Lower lobe of right lung (tissue), 2 donors: ENCODE results near the gene TRAIP. TPM values are rescaled to one million over a fixed set of nuclear protein-coding genes. Genes with fewer than 3 reads are reported as not detected.
A peak's percentile ranks its signal among the peaks of the same experiment; 100 is the strongest.

ENCODE experiments used
- ATAC-seq, 2 donors: fragments of 200-7000 bp; cut with Tn5 transposase; one replicate each; pipeline ENCODE4 v1.9.1; 2020 to 2022; ENCODE audit warnings: mild to moderate bottlenecking in 2 of 2, moderate library complexity in 2 of 2
- DNase-seq: peaks from one replicate; pipeline ENCODE4 v3.0.0-alpha.2; 2020
- H3K27ac ChIP-seq: fragments of 200-600 bp; one replicate; pipeline ENCODE4 v1.8.0; 2022
- H3K27me3 ChIP-seq: fragments of 200-600 bp; one replicate; pipeline ENCODE4 v1.8.0; 2022; ENCODE audit warnings: low read depth
- H3K36me3 ChIP-seq: fragments of 200-600 bp; one replicate; pipeline ENCODE4 v1.8.0; 2022; ENCODE audit warnings: mild to moderate bottlenecking
- H3K4me1 ChIP-seq: fragments of 200-600 bp; one replicate; pipeline ENCODE4 v1.8.0; 2022
- H3K4me3 ChIP-seq: fragments of 200-600 bp; one replicate; pipeline ENCODE4 v1.8.0; 2022; ENCODE audit warnings: mild to moderate bottlenecking
- H3K9me3 ChIP-seq: fragments of 200-600 bp; one replicate; pipeline ENCODE4 v1.8.0; 2022
- CTCF ChIP-seq: fragments of 200-600 bp; IDR thresholded peaks from one replicate; pipeline ENCODE4 v1.8.0; 2022; ENCODE audit warnings: antibody characterized with exemption, mild to moderate bottlenecking
- intact Hi-C: fragments of 100-400 bp; cut with DNase I; formaldehyde crosslinking; loops from one replicate; pipeline ENCODE4 v1.11.0; 2022
- total RNA-seq: library from RNA; stranded (reverse); fragmentation: NEBNext Ultra II Directional; extraction: Animal tissue kit (Norgen Biotek cat#: 25700); gene quantifications from one replicate; pipeline ENCODE4 v1.2.1, GENCODE V29; 2021
- donor health status: DM: no; HTN: yes; CAD: no; lungs with severe emphysema.

The TRAIP gene
- total RNA-seq, 1 donor from 2014 or later, result 3.0 TPM

DNA sequence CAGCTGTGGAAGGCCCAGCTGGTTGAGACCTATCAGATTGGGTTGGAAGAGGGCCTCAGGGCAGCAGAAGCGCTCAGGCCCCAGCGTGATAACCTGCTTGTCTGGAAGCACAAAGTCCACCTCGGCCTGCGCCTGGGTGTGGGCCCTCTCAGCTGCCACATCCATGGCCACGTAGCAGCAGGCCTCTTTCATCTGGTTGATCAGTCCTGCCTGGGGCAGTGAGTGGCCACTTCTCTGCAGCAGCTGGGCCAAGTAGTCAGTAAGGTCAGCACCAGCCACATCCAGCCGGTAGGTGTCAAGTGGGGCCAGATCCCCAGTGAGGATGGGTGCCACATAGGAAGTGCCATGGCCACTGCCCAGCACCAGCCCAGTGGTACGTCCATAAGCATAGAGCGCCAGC is 17.3 kb upstream of the TRAIP start:
- TF ChIP-seq CTCF, result no peak
- DNase-seq, result no peak
- H3K4me3 ChIP-seq, result no peak overlapping the region
- H3K27ac ChIP-seq, result no peak overlapping the region
- ATAC-seq, result no peak
- peaks cover 28% of the 10 kb centered on the region for H3K27me3 ChIP-seq
- H3K36me3 ChIP-seq, result no peaks in the 10 kb centered on the region
- intact Hi-C loops, result no loop called here
- no peaks in the 10 kb centered on the region for H3K9me3 ChIP-seq
- peaks cover 11% of the 10 kb centered on the region for H3K4me1 ChIP-seq

GRCh38 chr3:49872801-49873281 is 16.5 kb upstream of the TRAIP start:
- no peak for TF ChIP-seq CTCF
- H3K4me1 ChIP-seq, result peaks cover 11% of the 10 kb centered on the region
- no peaks in the 10 kb centered on the region for H3K36me3 ChIP-seq
- H3K27ac ChIP-seq, result no peak overlapping the region
- ATAC-seq (no peak), DNase-seq (no peak)
- intact Hi-C loops, result no loop called here
- no peaks in the 10 kb centered on the region for H3K9me3 ChIP-seq
- H3K27me3 ChIP-seq, result peaks cover 36% of the 10 kb centered on the region
- H3K4me3 ChIP-seq, result no peak overlapping the region

DNA sequence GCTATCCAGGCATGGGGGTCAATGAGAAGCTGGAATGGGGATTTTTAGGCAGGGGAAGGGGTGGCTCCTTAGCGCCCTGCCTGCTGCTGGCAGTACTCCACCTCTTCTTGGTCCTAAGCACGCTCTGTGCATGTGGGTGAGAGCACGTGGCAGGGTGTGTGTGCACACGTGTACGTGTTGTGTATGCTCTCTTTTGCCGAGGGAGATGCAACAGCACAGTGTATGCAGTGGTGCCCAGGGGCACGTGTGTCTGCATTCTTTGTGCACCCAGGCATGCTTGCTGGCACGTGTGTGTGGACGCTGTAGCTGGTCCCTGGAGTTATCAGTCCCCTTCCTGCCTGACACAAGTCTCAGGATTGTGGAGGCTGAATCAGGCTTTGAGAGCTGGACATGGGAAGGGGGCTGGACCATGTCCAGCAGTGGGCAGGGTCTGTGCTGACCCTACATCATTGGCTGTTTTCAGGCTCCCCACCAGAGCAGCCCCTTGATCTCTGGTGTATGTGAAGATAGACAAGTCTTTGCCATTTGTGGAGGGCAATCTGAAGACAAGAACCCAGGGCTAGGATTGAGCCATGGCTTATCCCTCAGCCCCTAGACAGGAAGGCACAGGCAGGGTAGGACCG is 15.3 kb upstream of the TRAIP start:
- intact Hi-C loops, result no loop called here
- H3K9me3 ChIP-seq, result no peaks in the 10 kb centered on the region
- DNase-seq, result no peak
- ATAC-seq, result no peak
- no peak overlapping the region for H3K4me3 ChIP-seq
- no peaks in the 10 kb centered on the region for H3K36me3 ChIP-seq
- H3K4me1 ChIP-seq, result peaks cover 11% of the 10 kb centered on the region
- peaks cover 39% of the 10 kb centered on the region for H3K27me3 ChIP-seq
- TF ChIP-seq CTCF, result no peak
- no peak overlapping the region for H3K27ac ChIP-seq

GRCh38 chr3:49869525-49870126 is 13.3 kb upstream of the TRAIP start, which contains the start of gene CAMKV:
Gene CAMKV (minus strand): TSS chr3:49869906. CDS start chr3:49862388, 7,518 bp downstream.
- ATAC-seq (peak in 1 of 2 donors; percentile 15), DNase-seq (no peak)
- no peak for TF ChIP-seq CTCF
- Histone ChIP-seq H3K27me3 (peaks cover 39% of the 10 kb centered on the region), H3K4me1 (peaks cover 11% of the 10 kb centered on the region), H3K4me3 (peak within 1 kb of the TSS; percentile 40), H3K9me3 (no peaks in the 10 kb centered on the region), H3K27ac (no peak within 1 kb of the TSS), H3K36me3 (no peaks in the 10 kb centered on the region)
- intact Hi-C loops, result no loop called here

- intact Hi-C loops, result no loop called here
- Histone ChIP-seq H3K36me3 (no peaks in the 10 kb centered on the region), H3K9me3 (no peaks in the 10 kb centered on the region), H3K4me3 (peak overlapping the region; percentile 40), H3K27ac (no peak overlapping the region), H3K4me1 (peaks cover 11% of the 10 kb centered on the region), H3K27me3 (peaks cover 39% of the 10 kb centered on the region)
- ATAC-seq (no peak), DNase-seq (no peak)
- TF ChIP-seq CTCF, result no peak
Observed at GRCh38 chr3:49868862-49869466, 12.6 kb upstream of the TRAIP start.
